ENCODE results near the gene CISD3.

Gene CISD3

GRCh38 chr17:38747463-38748148 is 17.5 kb downstream of the CISD3 start:
- in situ Hi-C loops (cut with HindIII; ENCODE audit: low sequenced_read_pairs) = no loop called here
- DNase-seq (ENCODE audit: low read depth, low spot score) = no peak
- H3K4me3 ChIP-seq (ENCODE audit: low read depth, low read length) = peak overlapping the region; percentile 57

GRCh38 chr17:38748149-38748891 is 18.2 kb downstream of the CISD3 start, which contains the start of gene PCGF2:
Gene PCGF2, minus strand, starts transcription at chr17:38748336. Its CDS starts 7,934 bp downstream, at chr17:38740402.
- no peak for TF ChIP-seq CTCF (IDR thresholded peaks at IDR 0.05; ENCODE audit: low read depth, low read length)
- in situ Hi-C loops (cut with HindIII; ENCODE audit: low sequenced_read_pairs) = no loop called here
- DNase-seq (ENCODE audit: low read depth, low spot score) = peak; percentile 86
- peak within 1 kb of the TSS; percentile 57 for H3K4me3 ChIP-seq (ENCODE audit: low read depth, low read length)

More at GRCh38 chr17:38747463-38748148, 17.5 kb downstream of the CISD3 start:
- TF ChIP-seq CTCF (IDR thresholded peaks at IDR 0.05; ENCODE audit: low read depth, low read length) = no peak

GRCh38 chr17:38748892-38749222 is 18.7 kb downstream of the CISD3 start:
- in situ Hi-C loops (cut with HindIII; ENCODE audit: low sequenced_read_pairs) = no loop called here
- H3K4me3 ChIP-seq (ENCODE audit: low read depth, low read length) = peak overlapping the region; percentile 57
- no peak for TF ChIP-seq CTCF (IDR thresholded peaks at IDR 0.05; ENCODE audit: low read depth, low read length)
- DNase-seq (ENCODE audit: low read depth, low spot score) = no peak

GRCh38 chr17:38749223-38750043 is 19.3 kb downstream of the CISD3 start:
- peak; percentile 63 for DNase-seq (ENCODE audit: low read depth, low spot score)
- no peak for TF ChIP-seq CTCF (IDR thresholded peaks at IDR 0.05; ENCODE audit: low read depth, low read length)
- in situ Hi-C loops (cut with HindIII; ENCODE audit: low sequenced_read_pairs) = no loop called here
- H3K4me3 ChIP-seq (ENCODE audit: low read depth, low read length) = peak overlapping the region; percentile 57

GRCh38 chr17:38750044-38750311 is 19.8 kb downstream of the CISD3 start:
- TF ChIP-seq CTCF (IDR thresholded peaks at IDR 0.05; ENCODE audit: low read depth, low read length) = no peak
- H3K4me3 ChIP-seq (ENCODE audit: low read depth, low read length) = peak overlapping the region; percentile 57
- in situ Hi-C loops (cut with HindIII; ENCODE audit: low sequenced_read_pairs) = no loop called here
- DNase-seq (ENCODE audit: low read depth, low spot score) = no peak

GRCh38 chr17:38750312-38751121 is 20.4 kb downstream of the CISD3 start:
- in situ Hi-C loops (cut with HindIII; ENCODE audit: low sequenced_read_pairs) = no loop called here
- TF ChIP-seq CTCF (IDR thresholded peaks at IDR 0.05; ENCODE audit: low read depth, low read length) = no peak
- peak overlapping the region; percentile 99 for H3K4me3 ChIP-seq (ENCODE audit: low read depth, low read length)
- no peak for DNase-seq (ENCODE audit: low read depth, low spot score)

Data from astrocyte of the spinal cord (primary cell).